SK-N-SH treated with all-trans-retinoic acid at 6 μM for 48 hours (cell line): ENCODE measurements around the gene SLK.

Source experiments
- ATAC-seq: fragments of 200-7000 bp; cut with Tn5 transposase; 3 replicates; pipeline ENCODE4 v1.9.1; 2020; ENCODE audit warnings: mild to moderate bottlenecking, moderate library complexity
- BACH2 ChIP-seq: fragments of 250-450 bp; sonication (Bioruptor Pico); IDR thresholded peaks from 2 replicates; pipeline ENCODE4 v1.9.0; 2021; ENCODE audit warnings: mild to moderate bottlenecking, borderline replicate concordance
- CSDC2 ChIP-seq: fragments of 250-450 bp; sonication (Bioruptor Pico); IDR thresholded peaks from 2 replicates; pipeline ENCODE4 v1.5.0; 2020; ENCODE audit warnings: mild to moderate bottlenecking, moderate library complexity
- ESRRG ChIP-seq: fragments of 250-450 bp; sonication (Bioruptor Pico); IDR thresholded peaks from 2 replicates; pipeline ENCODE4 v1.6.1; 2021; ENCODE audit warnings: mild to moderate bottlenecking
- GLIS3 ChIP-seq: fragments of 250-450 bp; sonication (Bioruptor Pico); IDR thresholded peaks from 2 replicates; pipeline ENCODE4 v1.5.0; 2020; ENCODE audit warnings: mild to moderate bottlenecking, moderate library complexity
- OSR1 ChIP-seq: fragments of 250-450 bp; sonication (Bioruptor Pico); IDR thresholded peaks from 2 replicates; pipeline ENCODE4 v1.8.0; 2022; ENCODE audit warnings: moderate library complexity, mild to moderate bottlenecking, inconsistent platforms
- PPARA ChIP-seq: fragments of 250-450 bp; sonication (Bioruptor Pico); IDR thresholded peaks from 2 replicates; pipeline ENCODE4 v1.5.0; 2020; ENCODE audit warnings: mild to moderate bottlenecking, borderline replicate concordance
- TCF4 ChIP-seq: fragments of 250-450 bp; sonication (Bioruptor Pico); IDR thresholded peaks from 2 replicates; pipeline ENCODE4 v1.8.0; 2021; ENCODE audit warnings: mild to moderate bottlenecking, moderate library complexity, borderline replicate concordance
- TOX ChIP-seq: fragments of 250-450 bp; sonication (Bioruptor Pico); IDR thresholded peaks from 2 replicates; pipeline ENCODE4 v1.8.0; 2021; ENCODE audit warnings: mild to moderate bottlenecking, moderate library complexity, borderline replicate concordance
- ZC3H10 ChIP-seq: fragments of 250-450 bp; sonication (Bioruptor Pico); IDR thresholded peaks from 2 replicates; pipeline ENCODE4 v1.5.1; 2021; ENCODE audit warnings: mild to moderate bottlenecking, moderate library complexity
- ZFP3 ChIP-seq: fragments of 250-450 bp; sonication (Bioruptor Pico); IDR thresholded peaks from 2 replicates; pipeline ENCODE4 v1.5.0; 2020; ENCODE audit warnings: mild to moderate bottlenecking, moderate library complexity
- ZFP30 ChIP-seq: fragments of 450-650 bp; formaldehyde crosslinking; IDR thresholded peaks from 2 replicates; pipeline ENCODE4 v1.5.0; 2022; ENCODE audit warnings: mild to moderate bottlenecking, moderate library complexity
- ZNF565 ChIP-seq: fragments of 450-650 bp; formaldehyde crosslinking; conservative IDR thresholded peaks from 2 replicates; pipeline ENCODE4 v1.5.0; 2020; ENCODE audit warnings: low read depth, mild to moderate bottlenecking, moderate library complexity
- ZNF70 ChIP-seq: fragments of 450-650 bp; formaldehyde crosslinking; IDR thresholded peaks from 2 replicates; pipeline ENCODE4 v1.5.0; 2020; ENCODE audit warnings: mild to moderate bottlenecking, moderate library complexity
- ZNF8 ChIP-seq: fragments of 450-650 bp; formaldehyde crosslinking; IDR thresholded peaks from 2 replicates; pipeline ENCODE4 v1.5.0; 2020; ENCODE audit warnings: mild to moderate bottlenecking, moderate library complexity
- TF ChIP-seq, protein P1 (sequence below): fragments of 250-450 bp; sonication (Bioruptor Pico); IDR thresholded peaks from 2 replicates; pipeline ENCODE4 v1.8.0; 2021; ENCODE audit warnings: low read depth, mild to moderate bottlenecking, moderate library complexity, borderline replicate concordance
- TF ChIP-seq, protein P2 (sequence below): fragments of 250-450 bp; sonication (Bioruptor Pico); IDR thresholded peaks from 2 replicates; pipeline ENCODE4 v1.8.0; 2020; ENCODE audit warnings: mild to moderate bottlenecking, moderate library complexity, borderline replicate concordance
- TF ChIP-seq, protein P3 (sequence below): fragments of 250-450 bp; sonication (Bioruptor Pico); IDR thresholded peaks from 2 replicates; pipeline ENCODE4 v1.5.0; 2020; ENCODE audit warnings: mild to moderate bottlenecking, moderate library complexity
- TF ChIP-seq, protein P4 (sequence below): fragments of 250-450 bp; sonication (Bioruptor Pico); IDR thresholded peaks from 2 replicates; pipeline ENCODE4 v1.5.1; 2020; ENCODE audit warnings: low read depth, mild to moderate bottlenecking, moderate library complexity

SLK gene

DNA sequence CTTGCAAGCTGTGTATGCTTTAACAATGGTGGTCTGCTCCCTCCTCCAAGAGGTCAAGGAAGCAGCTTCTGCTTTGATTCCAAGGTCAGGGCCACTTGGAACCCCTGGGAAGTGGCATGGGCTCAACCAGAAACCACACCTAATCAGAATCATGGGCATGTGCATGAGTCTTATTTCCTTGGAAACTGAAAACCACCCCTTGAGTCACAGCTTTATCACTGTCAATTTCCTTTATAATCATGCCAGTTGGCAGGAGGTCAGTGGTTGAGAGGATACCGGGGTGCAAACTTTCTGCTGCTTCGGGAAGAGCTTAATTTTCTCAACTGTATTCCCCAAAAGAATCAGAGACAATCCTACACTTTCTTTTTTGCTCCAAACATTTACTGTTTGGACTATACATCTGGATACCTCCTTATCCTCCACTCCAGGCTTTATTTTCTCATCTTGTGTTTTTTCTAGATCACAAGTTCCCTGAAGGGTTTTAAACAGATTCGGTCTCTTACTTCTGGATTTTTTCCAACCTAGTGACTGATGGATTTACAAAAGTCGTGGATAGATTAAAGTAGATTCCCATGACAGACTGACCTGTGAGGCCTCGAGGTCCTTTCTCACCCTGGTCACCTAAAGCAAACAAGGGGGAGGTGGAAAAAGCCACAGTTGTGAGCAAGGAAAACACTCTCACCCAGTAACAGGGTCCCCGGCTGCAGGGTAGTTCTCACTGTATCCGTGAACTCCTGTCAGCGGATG is 82.7 kb downstream of the SLK start:
- peak; percentile 8; the same call in 1 of the 3 replicates for ATAC-seq
- TF ChIP-seq GLIS3 (CRISPR knock-in tag) (no peak), BACH2 (CRISPR knock-in tag) (no peak), ZFP3 (CRISPR knock-in tag) (no peak), TCF4 (CRISPR knock-in tag) (no peak), ZNF70 (no peak), ZNF565 (no peak), ZFP30 (CRISPR knock-in tag) (no peak), CSDC2 (no peak), ESRRG (CRISPR knock-in tag) (no peak)
- TF ChIP-seq, protein P1, sequence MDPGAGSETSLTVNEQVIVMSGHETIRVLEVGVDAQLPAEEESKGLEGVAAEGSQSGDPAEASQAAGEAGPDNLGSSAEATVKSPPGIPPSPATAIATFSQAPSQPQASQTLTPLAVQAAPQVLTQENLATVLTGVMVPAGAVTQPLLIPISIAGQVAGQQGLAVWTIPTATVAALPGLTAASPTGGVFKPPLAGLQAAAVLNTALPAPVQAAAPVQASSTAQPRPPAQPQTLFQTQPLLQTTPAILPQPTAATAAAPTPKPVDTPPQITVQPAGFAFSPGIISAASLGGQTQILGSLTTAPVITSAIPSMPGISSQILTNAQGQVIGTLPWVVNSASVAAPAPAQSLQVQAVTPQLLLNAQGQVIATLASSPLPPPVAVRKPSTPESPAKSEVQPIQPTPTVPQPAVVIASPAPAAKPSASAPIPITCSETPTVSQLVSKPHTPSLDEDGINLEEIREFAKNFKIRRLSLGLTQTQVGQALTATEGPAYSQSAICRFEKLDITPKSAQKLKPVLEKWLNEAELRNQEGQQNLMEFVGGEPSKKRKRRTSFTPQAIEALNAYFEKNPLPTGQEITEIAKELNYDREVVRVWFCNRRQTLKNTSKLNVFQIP: no peak
- TF ChIP-seq, protein P2, sequence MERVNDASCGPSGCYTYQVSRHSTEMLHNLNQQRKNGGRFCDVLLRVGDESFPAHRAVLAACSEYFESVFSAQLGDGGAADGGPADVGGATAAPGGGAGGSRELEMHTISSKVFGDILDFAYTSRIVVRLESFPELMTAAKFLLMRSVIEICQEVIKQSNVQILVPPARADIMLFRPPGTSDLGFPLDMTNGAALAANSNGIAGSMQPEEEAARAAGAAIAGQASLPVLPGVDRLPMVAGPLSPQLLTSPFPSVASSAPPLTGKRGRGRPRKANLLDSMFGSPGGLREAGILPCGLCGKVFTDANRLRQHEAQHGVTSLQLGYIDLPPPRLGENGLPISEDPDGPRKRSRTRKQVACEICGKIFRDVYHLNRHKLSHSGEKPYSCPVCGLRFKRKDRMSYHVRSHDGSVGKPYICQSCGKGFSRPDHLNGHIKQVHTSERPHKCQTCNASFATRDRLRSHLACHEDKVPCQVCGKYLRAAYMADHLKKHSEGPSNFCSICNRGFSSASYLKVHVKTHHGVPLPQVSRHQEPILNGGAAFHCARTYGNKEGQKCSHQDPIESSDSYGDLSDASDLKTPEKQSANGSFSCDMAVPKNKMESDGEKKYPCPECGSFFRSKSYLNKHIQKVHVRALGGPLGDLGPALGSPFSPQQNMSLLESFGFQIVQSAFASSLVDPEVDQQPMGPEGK (CRISPR knock-in tag): no peak
- TF ChIP-seq, protein P3, sequence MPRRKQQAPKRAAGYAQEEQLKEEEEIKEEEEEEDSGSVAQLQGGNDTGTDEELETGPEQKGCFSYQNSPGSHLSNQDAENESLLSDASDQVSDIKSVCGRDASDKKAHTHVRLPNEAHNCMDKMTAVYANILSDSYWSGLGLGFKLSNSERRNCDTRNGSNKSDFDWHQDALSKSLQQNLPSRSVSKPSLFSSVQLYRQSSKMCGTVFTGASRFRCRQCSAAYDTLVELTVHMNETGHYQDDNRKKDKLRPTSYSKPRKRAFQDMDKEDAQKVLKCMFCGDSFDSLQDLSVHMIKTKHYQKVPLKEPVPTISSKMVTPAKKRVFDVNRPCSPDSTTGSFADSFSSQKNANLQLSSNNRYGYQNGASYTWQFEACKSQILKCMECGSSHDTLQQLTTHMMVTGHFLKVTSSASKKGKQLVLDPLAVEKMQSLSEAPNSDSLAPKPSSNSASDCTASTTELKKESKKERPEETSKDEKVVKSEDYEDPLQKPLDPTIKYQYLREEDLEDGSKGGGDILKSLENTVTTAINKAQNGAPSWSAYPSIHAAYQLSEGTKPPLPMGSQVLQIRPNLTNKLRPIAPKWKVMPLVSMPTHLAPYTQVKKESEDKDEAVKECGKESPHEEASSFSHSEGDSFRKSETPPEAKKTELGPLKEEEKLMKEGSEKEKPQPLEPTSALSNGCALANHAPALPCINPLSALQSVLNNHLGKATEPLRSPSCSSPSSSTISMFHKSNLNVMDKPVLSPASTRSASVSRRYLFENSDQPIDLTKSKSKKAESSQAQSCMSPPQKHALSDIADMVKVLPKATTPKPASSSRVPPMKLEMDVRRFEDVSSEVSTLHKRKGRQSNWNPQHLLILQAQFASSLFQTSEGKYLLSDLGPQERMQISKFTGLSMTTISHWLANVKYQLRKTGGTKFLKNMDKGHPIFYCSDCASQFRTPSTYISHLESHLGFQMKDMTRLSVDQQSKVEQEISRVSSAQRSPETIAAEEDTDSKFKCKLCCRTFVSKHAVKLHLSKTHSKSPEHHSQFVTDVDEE (CRISPR knock-in tag): no peak

DNA sequence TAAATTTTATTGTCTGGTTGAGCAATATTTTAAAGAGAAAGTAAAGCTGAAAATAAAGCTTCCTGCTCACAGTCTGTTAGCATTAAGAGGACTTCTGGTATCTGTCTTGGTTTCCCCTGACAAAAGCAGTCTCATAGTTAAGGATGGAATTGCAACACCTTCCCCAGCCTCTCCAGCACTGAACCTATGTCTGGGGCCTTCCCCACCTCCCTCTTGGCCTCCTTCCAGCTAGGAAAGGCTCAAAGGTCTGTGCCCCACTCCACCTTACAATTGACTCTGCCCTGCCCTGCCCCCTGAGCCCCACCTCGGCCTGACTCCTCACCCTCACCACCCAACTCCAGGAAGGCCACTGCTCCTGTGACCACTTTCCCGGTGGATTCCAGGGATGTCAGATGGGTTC is 85.5 kb downstream of the SLK start:
- no peak for ATAC-seq

DNA sequence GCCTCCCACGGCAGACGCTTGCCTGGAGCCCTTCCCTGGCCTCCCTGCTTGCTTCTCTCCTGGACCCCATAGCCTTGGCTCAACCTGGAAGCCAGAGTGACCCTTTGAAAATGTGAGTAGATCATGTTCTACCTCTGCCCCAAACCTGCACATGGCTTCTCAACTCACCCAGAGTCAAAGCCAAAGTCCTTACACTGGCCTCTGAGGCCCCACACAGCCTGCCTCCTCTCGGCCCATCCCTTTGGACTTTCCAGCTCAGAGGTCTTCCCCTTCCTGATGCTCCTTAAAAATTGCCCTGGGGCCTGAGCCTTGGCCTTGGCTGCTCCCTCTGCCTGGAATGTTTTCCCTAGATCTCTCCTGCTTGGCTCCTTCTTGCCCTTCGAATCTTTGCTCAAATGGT is 86.3 kb downstream of the SLK start:
- no peak for ATAC-seq
- TF ChIP-seq ZNF8 (CRISPR knock-in tag) (no peak), ZFP3 (CRISPR knock-in tag) (no peak), CSDC2 (no peak), ZNF70 (no peak), ZNF565 (no peak), OSR1 (no peak), TCF4 (CRISPR knock-in tag) (no peak), ZFP30 (CRISPR knock-in tag) (no peak), TOX (no peak), PPARA (CRISPR knock-in tag) (no peak), ESRRG (CRISPR knock-in tag) (no peak), GLIS3 (CRISPR knock-in tag) (no peak), ZC3H10 (CRISPR knock-in tag) (no peak)
- TF ChIP-seq, protein P3 (CRISPR knock-in tag): no peak
- TF ChIP-seq, protein P2 (CRISPR knock-in tag): no peak
- TF ChIP-seq, protein P4, sequence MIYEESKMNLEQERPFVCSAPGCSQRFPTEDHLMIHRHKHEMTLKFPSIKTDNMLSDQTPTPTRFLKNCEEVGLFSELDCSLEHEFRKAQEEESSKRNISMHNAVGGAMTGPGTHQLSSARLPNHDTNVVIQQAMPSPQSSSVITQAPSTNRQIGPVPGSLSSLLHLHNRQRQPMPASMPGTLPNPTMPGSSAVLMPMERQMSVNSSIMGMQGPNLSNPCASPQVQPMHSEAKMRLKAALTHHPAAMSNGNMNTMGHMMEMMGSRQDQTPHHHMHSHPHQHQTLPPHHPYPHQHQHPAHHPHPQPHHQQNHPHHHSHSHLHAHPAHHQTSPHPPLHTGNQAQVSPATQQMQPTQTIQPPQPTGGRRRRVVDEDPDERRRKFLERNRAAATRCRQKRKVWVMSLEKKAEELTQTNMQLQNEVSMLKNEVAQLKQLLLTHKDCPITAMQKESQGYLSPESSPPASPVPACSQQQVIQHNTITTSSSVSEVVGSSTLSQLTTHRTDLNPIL (CRISPR knock-in tag): no peak

More for the DNA sequence above, 85.5 kb downstream of the SLK start:
- TF ChIP-seq, protein P4 (CRISPR knock-in tag): no peak
- TF ChIP-seq ZNF8 (CRISPR knock-in tag) (no peak), OSR1 (no peak), ZNF565 (no peak), ZFP3 (CRISPR knock-in tag) (no peak), GLIS3 (CRISPR knock-in tag) (no peak)
- TF ChIP-seq, all 23 proteins: peak for 0
